ENCODE data around the gene NR1I3.
"Not testable (repeated sequence)": the region's sequence is repeated elsewhere in the genome, so short reads cannot be mapped to it uniquely, and the experiment has no call there.

NR1I3 gene

DNA sequence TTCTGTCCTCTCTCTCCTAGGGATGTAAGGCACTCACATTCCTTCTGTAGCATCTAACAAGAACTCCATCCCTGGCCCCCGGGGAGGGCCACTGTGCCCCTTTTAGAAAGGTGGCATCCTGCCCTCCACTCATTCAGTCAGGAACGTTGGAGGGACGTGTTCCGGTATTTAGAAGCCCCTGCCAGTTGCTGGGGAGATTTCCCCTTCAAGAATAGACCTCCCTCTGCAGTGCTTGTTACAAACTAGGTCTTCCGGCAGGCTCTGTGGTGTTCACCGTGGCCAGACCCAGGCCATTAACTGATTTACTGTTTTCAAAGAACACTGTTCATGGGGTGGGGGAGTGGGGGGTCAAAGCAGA is 21.3 kb upstream of the NR1I3 start:
- DNase-seq (ENCODE audit: low spot score) = no peak
- TF ChIP-seq, protein P1, sequence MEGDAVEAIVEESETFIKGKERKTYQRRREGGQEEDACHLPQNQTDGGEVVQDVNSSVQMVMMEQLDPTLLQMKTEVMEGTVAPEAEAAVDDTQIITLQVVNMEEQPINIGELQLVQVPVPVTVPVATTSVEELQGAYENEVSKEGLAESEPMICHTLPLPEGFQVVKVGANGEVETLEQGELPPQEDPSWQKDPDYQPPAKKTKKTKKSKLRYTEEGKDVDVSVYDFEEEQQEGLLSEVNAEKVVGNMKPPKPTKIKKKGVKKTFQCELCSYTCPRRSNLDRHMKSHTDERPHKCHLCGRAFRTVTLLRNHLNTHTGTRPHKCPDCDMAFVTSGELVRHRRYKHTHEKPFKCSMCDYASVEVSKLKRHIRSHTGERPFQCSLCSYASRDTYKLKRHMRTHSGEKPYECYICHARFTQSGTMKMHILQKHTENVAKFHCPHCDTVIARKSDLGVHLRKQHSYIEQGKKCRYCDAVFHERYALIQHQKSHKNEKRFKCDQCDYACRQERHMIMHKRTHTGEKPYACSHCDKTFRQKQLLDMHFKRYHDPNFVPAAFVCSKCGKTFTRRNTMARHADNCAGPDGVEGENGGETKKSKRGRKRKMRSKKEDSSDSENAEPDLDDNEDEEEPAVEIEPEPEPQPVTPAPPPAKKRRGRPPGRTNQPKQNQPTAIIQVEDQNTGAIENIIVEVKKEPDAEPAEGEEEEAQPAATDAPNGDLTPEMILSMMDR (IDR thresholded peaks at IDR 0.05; ENCODE audit: extremely low read depth, missing control alignments) = no peak

DNA sequence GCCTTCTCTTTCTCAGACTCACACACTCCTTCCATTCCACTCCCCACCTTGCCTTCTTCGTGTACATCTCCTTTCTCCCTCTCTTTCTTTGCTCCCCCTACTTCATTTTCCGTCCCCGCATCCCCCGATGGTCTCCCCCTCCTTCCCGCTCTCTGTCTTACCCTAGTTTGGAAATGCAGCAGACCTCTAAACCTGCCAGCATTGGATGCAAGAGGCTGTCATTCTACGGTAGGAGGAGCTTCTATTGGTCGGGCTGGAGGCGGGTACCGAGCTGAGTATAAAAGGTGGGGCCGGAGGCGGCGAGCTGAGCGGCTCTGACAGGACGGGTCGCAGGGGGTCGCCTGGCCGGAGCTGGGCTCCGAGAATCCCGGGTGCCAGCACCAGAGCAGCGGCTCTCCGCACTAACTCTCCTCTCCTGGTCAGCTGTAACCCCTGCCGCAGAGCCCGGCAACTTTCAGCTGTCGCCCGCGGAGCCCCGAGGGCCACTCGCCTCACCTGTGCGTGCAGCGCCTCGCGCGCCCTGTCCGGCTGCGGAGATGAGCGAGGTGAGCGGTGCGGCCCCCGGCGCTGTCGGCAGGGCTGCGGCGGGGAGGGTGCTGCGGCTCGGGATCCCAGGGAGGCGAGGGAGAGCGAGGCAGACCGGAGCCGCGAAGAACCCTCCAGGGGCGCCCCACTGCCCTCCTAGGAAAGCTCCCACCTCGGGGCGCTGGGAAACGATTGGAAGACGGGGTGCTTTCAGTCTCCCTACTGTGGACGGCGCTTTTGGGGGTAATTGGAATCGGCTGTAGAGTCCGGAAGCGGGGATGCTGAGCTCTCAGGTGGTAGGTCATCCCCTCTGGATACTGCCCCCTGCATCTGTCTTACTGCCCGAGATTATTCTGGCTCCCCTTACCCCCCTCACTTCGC is 20.7 kb upstream of the NR1I3 start, which contains the start of gene PCP4L1:
Gene PCP4L1 (plus strand): TSS at position 307 of the 906 bp plus-strand sequence. CDS start 230 bp downstream, at position 537.
- peak; percentile 80 for DNase-seq (ENCODE audit: low spot score)
- TF ChIP-seq, protein P1 (IDR thresholded peaks at IDR 0.05; ENCODE audit: extremely low read depth, missing control alignments) = no peak

- DNase-seq (ENCODE audit: low spot score) = not testable (repeated sequence)
Observed at GRCh38 chr1:161257109-161257508, 19.1 kb upstream of the NR1I3 start.

- DNase-seq (ENCODE audit: low spot score) = not testable (repeated sequence)
Observed at GRCh38 chr1:161255955-161256520, 18.0 kb upstream of the NR1I3 start.

DNA sequence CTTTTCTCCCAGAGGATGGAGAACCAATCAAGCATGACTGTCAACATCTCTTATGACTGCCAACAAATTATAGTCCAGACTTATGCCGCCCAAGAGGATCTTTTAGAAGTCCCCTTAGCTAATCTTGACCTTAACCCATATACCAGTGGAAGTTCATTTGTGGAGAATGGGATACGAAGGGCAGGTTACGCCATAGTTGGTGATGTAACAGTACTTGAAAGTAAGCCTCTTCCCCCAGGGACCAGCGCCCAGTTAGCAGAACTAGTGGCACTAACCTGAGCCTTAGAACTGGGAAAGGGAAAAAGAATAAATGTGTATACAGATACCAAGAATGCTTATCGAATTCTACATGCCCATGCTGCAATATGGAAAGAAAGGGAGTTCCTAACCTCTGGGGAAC is 17.3 kb upstream of the NR1I3 start:
- not testable (repeated sequence) for DNase-seq (ENCODE audit: low spot score)

- no peak for DNase-seq (ENCODE audit: low spot score)
- TF ChIP-seq, protein P1 (IDR thresholded peaks at IDR 0.05; ENCODE audit: extremely low read depth, missing control alignments) = no peak
Observed at GRCh38 chr1:161251579-161251978, 13.6 kb upstream of the NR1I3 start.

DNA sequence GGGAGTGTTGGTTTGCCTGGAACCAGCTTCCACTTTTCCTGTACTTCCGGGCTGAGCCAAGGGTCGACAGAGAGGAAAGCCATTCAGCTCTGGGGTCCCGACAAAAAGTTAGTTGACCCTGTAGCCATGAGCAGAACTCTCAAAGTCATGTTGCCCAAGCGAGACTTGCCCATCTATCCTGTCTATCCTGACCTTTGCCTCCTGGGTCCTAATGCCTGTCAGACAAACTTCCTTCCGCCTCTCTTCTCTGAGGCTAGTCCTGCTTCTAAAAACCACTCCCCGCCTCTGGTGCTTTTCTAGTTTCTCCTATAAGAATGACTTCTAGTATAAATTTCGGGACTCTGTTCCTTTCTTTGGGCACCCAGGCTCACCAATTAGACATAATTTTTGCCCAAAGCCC is 12.8 kb upstream of the NR1I3 start:
- no peak for DNase-seq (ENCODE audit: low spot score)
- TF ChIP-seq, protein P1 (IDR thresholded peaks at IDR 0.05; ENCODE audit: extremely low read depth, missing control alignments) = no peak

DNA sequence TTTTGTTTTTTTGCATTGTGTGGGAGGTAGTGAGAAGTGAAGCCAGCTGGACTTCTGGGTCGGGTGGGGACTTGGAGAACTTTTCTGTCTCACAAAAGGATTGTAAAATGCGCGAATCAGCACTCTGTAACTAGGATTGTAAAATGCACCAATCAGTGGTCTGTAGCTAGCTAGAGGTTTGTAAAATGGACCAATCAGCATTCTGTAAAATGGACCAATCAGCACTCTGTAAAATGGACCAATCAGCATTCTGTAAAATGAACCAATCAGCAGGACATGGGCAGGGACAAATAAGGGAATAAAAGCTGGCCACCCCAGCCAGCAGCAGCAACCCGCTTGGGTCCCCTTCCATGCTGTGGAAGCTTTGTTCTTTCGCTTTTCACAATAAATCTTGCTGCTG is 12.1 kb upstream of the NR1I3 start:
- DNase-seq (ENCODE audit: low spot score) = not testable (repeated sequence)

DNA sequence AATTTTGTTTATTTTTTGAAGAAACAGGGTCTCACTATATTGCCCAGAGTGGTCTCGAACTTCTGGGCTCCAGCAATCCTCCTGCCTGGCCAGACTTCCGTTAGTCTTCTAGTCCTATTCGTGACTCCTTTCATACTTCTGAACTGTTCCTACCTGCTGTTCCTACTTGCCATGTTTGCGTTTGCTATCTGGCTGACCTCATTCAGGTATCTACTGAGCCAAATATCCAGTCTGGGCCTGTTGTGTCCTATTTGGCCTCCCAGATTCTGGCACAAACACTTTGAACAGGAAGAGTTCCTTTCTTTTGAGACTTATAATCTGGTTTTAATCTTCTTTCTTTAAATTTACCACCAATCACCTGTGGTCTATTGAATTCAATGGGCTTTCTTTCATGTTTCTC is 6.9 kb upstream of the NR1I3 start:
- TF ChIP-seq, protein P1 (IDR thresholded peaks at IDR 0.05; ENCODE audit: extremely low read depth, missing control alignments) = no peak
- no peak for DNase-seq (ENCODE audit: low spot score)
